A673 (cell line): ENCODE results near the gene KRTAP9-8. TPM values are rescaled to one million over a fixed set of nuclear protein-coding genes. Genes with fewer than 3 reads are reported as not detected.
"Not testable (repeated sequence)": the region's sequence is repeated elsewhere in the genome, so short reads cannot be mapped to it uniquely, and the experiment has no call there.

Source experiments
- BruUV-seq: library from RNA; stranded (reverse); fragments of 400-500 nt; replicated peaks from 2 replicates; lab custom pipeline; 2021; lab: Mats Ljungman, UMichigan
- CTCF ChIA-PET: fragments of 300-600 bp; sonication (Branson Sonifier 250); formaldehyde crosslinking; loops from one replicate; lab custom pipeline; 2022; ENCODE audit warnings: antibody characterized with exemption; lab: Charles Lee
- POLR2A ChIA-PET: fragments of 300-600 bp; sonication (Branson Sonifier 250); formaldehyde crosslinking; loops from one replicate; lab custom pipeline; 2022; ENCODE audit warnings: antibody characterized with exemption; ENCODE audit not compliant: low non-redundant PET; lab: Charles Lee
- DNase-seq: peaks from one replicate; pipeline ENCODE4 v3.0.0-alpha.2; 2015; ENCODE audit warnings: low spot score
- H3K27ac ChIP-seq: fragments of 200-600 bp; sonication (generic); 2 replicates; pipeline ENCODE4 v1.5.1; 2016; ENCODE audit warnings: mixed run types, low read depth, mild to moderate bottlenecking, mixed read lengths, antibody characterized with exemption, low read length; ENCODE audit not compliant: poor library complexity, severe bottlenecking
- H3K27me3 ChIP-seq: fragments of 200-600 bp; sonication (generic); replicated peaks from 2 replicates; pipeline ENCODE4 v1.6.1; 2017; ENCODE audit warnings: mixed run types, low read depth, mild to moderate bottlenecking, mixed read lengths, antibody characterized with exemption, low read length; ENCODE audit not compliant: insufficient read depth, poor library complexity
- H3K36me3 ChIP-seq: fragments of 200-600 bp; sonication (generic); 2 replicates; pipeline ENCODE4 v1.6.1; 2016; ENCODE audit warnings: mixed run types, mild to moderate bottlenecking, mixed read lengths, antibody characterized with exemption, low read length; ENCODE audit not compliant: insufficient read depth, poor library complexity, severe bottlenecking
- H3K4me1 ChIP-seq: fragments of 200-600 bp; sonication (generic); 2 replicates; pipeline ENCODE4 v1.6.1; 2017; ENCODE audit warnings: mixed run types, mild to moderate bottlenecking, mixed read lengths, antibody characterized with exemption, low read length; ENCODE audit not compliant: insufficient read depth, poor library complexity, severe bottlenecking
- H3K4me3 ChIP-seq: fragments of 200-600 bp; sonication (generic); 2 replicates; pipeline ENCODE4 v1.5.1; 2016; ENCODE audit warnings: low read depth, mixed run types, mild to moderate bottlenecking, mixed read lengths, low read length; ENCODE audit not compliant: poor library complexity, severe bottlenecking
- H3K9me3 ChIP-seq: fragments of 200-600 bp; sonication (generic); 2 replicates; pipeline ENCODE4 v1.6.1; 2016; ENCODE audit warnings: mixed run types, low read depth, mild to moderate bottlenecking, mixed read lengths, antibody characterized with exemption, low read length; ENCODE audit not compliant: poor library complexity, severe bottlenecking
- EZH2 ChIP-seq: fragments of 200-600 bp; sonication (generic); IDR thresholded peaks from 2 replicates; pipeline ENCODE4 v1.6.1; 2017; ENCODE audit warnings: borderline replicate concordance, low read depth, mild to moderate bottlenecking, mixed read lengths, antibody characterized with exemption, low read length; ENCODE audit not compliant: poor library complexity, severe bottlenecking
- intact Hi-C: fragments of 100-400 bp; cut with micrococcal nuclease; formaldehyde crosslinking; loops from one replicate; pipeline ENCODE4 v1.10.0; 2022; ENCODE audit not compliant: unreplicated experiment
- total RNA-seq: library from RNA; stranded (reverse); gene quantifications from 2 replicates; pipeline ENCODE4 v1.2.3, GENCODE V29; 2021
- TF ChIP-seq, protein P1 (sequence below): fragments of 300-800, 200-600 bp; sonication (generic); conservative IDR thresholded peaks from 2 replicates; pipeline ENCODE4 v1.5.1; 2017; ENCODE audit warnings: low read depth, mild to moderate bottlenecking, antibody characterized with exemption, low read length, moderate library complexity, mixed read lengths

Gene KRTAP9-8
- total RNA-seq, 1 experiment from 2014 or later, result not detected

DNA sequence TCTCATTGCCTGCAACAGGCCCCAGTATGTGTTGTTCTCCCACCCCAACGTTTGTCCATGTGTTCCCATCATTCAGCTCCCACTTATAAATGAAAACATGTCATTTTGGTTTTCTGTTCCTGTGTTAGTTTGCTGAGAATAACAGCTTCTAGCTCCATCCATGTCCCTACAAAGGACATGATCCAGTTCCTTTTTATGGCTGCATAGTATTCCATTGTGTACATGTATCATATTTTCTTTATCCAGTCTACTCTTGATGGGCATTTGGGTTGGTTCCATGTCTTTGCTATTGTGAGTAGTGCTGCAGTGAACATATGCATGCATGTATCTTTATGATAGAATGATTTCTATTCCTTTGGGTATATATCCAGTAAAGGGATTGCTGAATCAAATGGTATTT lies 22.1 kb upstream of the KRTAP9-8 start:
- CTCF ChIA-PET, result no interaction called here
- TF ChIP-seq, protein P1, sequence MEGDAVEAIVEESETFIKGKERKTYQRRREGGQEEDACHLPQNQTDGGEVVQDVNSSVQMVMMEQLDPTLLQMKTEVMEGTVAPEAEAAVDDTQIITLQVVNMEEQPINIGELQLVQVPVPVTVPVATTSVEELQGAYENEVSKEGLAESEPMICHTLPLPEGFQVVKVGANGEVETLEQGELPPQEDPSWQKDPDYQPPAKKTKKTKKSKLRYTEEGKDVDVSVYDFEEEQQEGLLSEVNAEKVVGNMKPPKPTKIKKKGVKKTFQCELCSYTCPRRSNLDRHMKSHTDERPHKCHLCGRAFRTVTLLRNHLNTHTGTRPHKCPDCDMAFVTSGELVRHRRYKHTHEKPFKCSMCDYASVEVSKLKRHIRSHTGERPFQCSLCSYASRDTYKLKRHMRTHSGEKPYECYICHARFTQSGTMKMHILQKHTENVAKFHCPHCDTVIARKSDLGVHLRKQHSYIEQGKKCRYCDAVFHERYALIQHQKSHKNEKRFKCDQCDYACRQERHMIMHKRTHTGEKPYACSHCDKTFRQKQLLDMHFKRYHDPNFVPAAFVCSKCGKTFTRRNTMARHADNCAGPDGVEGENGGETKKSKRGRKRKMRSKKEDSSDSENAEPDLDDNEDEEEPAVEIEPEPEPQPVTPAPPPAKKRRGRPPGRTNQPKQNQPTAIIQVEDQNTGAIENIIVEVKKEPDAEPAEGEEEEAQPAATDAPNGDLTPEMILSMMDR, result no peak
- no peak for TF ChIP-seq EZH2
- no TSS peak for BruUV-seq
- H3K4me3 ChIP-seq, result no peak overlapping the region
- DNase-seq, result no peak
- H3K27me3 ChIP-seq, result no peaks in the 10 kb centered on the region
- intact Hi-C loops, result no loop called here
- H3K9me3 ChIP-seq, result no peaks in the 10 kb centered on the region
- H3K27ac ChIP-seq, result no peak overlapping the region
- POLR2A ChIA-PET, result no interaction called here
- H3K36me3 ChIP-seq, result no peaks in the 10 kb centered on the region
- no peaks in the 10 kb centered on the region for H3K4me1 ChIP-seq

DNA sequence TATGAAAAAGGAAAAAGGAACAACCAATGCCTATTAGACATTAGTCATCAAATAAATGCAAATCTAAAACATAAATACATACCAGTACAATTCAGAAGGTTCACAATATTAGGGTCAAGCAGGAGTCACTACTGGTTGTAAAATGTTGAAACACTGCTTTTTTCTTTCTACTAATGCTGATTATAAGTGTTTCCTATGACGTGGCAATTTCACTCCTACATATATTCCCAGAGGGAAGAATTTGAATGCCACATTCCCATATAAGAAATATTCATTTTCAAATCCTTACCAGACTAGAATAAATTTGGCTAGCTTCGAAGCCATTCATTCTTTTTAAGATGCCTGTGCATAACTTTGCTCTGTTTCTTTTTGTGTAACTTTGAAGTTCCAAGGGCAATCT lies 14.0 kb upstream of the KRTAP9-8 start:
- intact Hi-C loops, result no loop called here

DNA sequence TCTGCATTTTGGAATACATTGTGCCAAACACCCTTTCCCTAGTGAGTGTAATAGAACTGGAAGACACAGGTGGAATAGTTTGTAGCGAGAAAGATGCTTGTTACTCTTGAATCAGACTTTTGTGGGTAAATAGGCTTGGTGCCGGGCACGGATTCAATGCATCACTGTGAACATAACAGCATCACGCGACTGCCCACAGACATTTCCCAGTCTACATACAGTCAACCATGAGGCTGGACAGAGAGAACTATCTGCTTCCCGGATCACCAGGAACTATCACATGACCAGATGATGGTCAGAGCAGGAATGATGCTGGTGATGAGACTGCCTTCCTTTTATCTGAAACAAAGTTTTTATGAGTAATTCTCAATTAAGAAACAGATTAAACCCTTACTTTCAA lies 11.7 kb upstream of the KRTAP9-8 start:
- CTCF ChIA-PET, result no interaction called here
- no TSS peak for BruUV-seq
- TF ChIP-seq, protein P1, result no peak
- no peak for TF ChIP-seq EZH2
- intact Hi-C loops, result no loop called here
- no peak for DNase-seq
- H3K27me3 ChIP-seq, result no peaks in the 10 kb centered on the region
- no peaks in the 10 kb centered on the region for H3K36me3 ChIP-seq
- no peaks in the 10 kb centered on the region for H3K9me3 ChIP-seq
- POLR2A ChIA-PET, result no interaction called here
- peaks cover 6% of the 10 kb centered on the region for H3K4me1 ChIP-seq
- no peak overlapping the region for H3K27ac ChIP-seq
- no peak overlapping the region for H3K4me3 ChIP-seq

More for the DNA sequence above, 14.0 kb upstream of the KRTAP9-8 start:
- peak; percentile 7 for DNase-seq
- TF ChIP-seq EZH2, result no peak
- TF ChIP-seq, protein P1, result no peak
- ChIA-PET POLR2A (no interaction called here), CTCF (no interaction called here)
- H3K4me3 ChIP-seq, result no peak overlapping the region
- H3K27me3 ChIP-seq, result no peaks in the 10 kb centered on the region
- peaks cover 6% of the 10 kb centered on the region for H3K4me1 ChIP-seq
- H3K27ac ChIP-seq, result no peak overlapping the region
- BruUV-seq, result no TSS peak
- H3K36me3 ChIP-seq, result no peaks in the 10 kb centered on the region
- no peaks in the 10 kb centered on the region for H3K9me3 ChIP-seq

DNA sequence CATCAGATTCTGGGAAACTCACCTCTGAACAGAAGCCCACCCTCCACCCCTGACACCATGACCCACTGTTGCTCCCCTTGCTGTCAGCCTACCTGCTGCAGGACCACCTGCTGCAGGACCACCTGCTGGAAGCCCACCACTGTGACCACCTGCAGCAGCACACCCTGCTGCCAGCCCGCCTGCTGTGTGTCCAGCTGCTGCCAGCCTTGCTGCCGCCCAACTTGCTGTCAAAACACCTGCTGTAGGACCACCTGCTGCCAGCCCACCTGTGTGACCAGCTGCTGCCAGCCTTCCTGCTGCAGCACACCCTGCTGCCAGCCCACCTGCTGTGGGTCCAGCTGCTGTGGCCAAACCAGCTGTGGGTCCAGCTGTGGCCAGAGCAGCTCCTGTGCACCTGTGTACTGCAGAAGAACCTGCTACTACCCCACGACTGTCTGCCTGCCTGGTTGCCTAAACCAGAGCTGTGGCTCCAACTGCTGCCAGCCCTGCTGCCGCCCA lies 11.2 kb upstream of the KRTAP9-8 start, which contains the start of gene KRTAP9-2:
Gene KRTAP9-2, plus strand, starts transcription at position 51 of the 498 bp plus-strand sequence. Its CDS starts 7 bp downstream, at position 58.
- H3K27ac ChIP-seq, H3K36me3 ChIP-seq, BruUV-seq, H3K27me3 ChIP-seq, H3K9me3 ChIP-seq, H3K4me1 ChIP-seq, DNase-seq, CTCF ChIA-PET, POLR2A ChIA-PET, H3K4me3 ChIP-seq, intact Hi-C loops: not testable (repeated sequence)
